Measurements from ENCODE around the gene PPP1R12B.
"Not testable (repeated sequence)": the region's sequence is repeated elsewhere in the genome, so short reads cannot be mapped to it uniquely, and the experiment has no call there.

PPP1R12B gene

GRCh38 chr1:202638019-202638700 is 289.7 kb downstream of the PPP1R12B start:
- no peak overlapping the region for H3K9ac ChIP-seq
- H3K79me2 ChIP-seq, result no peaks in the 10 kb centered on the region
- H3K4me1 ChIP-seq, result no peaks in the 10 kb centered on the region
- H2AFZ ChIP-seq, result no peak overlapping the region
- H3K4me3 ChIP-seq (ENCODE audit: low read depth, low read length), result no peak overlapping the region
- no peaks in the 10 kb centered on the region for H3K27me3 ChIP-seq (ENCODE audit: control insufficient read depth, insufficient read depth, low read length)
- no peak overlapping the region for H3K4me2 ChIP-seq (ENCODE audit: low read length)
- H3K9me3 ChIP-seq (ENCODE audit: control insufficient read depth, low read length), result no peaks in the 10 kb centered on the region
- no peaks in the 10 kb centered on the region for H3K36me3 ChIP-seq (ENCODE audit: control insufficient read depth, insufficient read depth, low read length)
- no peak overlapping the region for H3K27ac ChIP-seq
- TF ChIP-seq, protein P1, sequence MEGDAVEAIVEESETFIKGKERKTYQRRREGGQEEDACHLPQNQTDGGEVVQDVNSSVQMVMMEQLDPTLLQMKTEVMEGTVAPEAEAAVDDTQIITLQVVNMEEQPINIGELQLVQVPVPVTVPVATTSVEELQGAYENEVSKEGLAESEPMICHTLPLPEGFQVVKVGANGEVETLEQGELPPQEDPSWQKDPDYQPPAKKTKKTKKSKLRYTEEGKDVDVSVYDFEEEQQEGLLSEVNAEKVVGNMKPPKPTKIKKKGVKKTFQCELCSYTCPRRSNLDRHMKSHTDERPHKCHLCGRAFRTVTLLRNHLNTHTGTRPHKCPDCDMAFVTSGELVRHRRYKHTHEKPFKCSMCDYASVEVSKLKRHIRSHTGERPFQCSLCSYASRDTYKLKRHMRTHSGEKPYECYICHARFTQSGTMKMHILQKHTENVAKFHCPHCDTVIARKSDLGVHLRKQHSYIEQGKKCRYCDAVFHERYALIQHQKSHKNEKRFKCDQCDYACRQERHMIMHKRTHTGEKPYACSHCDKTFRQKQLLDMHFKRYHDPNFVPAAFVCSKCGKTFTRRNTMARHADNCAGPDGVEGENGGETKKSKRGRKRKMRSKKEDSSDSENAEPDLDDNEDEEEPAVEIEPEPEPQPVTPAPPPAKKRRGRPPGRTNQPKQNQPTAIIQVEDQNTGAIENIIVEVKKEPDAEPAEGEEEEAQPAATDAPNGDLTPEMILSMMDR (IDR thresholded peaks at IDR 0.05), result no peak

DNA sequence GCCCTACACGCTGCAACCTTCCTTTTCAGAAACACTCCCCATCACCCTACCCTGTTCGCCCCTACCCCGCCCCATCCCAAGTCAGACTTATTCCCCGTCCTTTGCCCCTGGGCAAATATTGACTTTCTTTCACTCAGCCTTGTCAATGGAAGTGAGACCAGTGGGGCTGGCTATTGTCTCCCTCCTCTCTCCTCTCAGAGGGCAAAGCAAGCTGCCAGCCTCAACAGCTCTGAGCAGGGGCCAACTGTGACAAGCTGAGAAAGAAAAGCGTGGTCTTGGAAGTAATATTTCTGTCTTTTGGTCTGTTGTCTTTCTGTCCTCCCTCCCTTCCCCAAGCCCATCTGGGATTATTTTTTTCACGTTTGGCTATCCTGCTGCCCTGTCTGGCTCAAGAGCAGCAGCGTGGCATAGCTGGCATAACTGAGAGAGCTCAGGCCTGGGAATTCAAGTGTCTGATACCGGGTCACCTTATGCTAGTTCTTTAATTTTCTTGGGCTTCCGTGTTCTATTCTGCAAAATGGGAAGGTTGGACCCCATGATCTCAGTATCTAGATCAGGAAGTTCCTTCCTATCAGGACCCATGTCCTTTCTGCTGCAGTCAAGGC is 290.3 kb downstream of the PPP1R12B start:
- not testable (repeated sequence) for H3K4me1 ChIP-seq; H3K27ac ChIP-seq; H3K9me3 ChIP-seq (ENCODE audit: control insufficient read depth, low read length); H3K4me3 ChIP-seq (ENCODE audit: low read depth, low read length); H3K36me3 ChIP-seq (ENCODE audit: control insufficient read depth, insufficient read depth, low read length); H3K9ac ChIP-seq; H2AFZ ChIP-seq; H3K79me2 ChIP-seq; H3K27me3 ChIP-seq (ENCODE audit: control insufficient read depth, insufficient read depth, low read length); H3K4me2 ChIP-seq (ENCODE audit: low read length)

DNA sequence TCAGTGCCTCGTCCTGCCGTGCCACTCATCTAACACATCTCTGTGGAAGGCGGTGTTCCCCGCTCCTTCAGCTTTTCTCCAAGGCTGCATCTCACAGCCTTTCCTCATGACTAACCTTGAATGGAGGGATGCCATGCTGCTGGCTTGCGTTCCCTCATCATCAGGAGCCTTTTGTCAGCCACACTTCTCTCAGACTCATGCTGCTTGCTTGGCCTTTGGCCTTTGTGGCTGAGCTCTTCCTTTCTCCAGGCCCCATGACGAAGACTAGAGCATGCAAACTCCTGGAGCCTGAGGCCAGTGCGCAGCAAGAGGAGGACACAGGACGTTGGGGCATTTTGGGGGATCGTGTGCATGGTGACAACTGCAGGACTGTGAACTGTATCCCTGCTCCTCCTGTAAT is 291.0 kb downstream of the PPP1R12B start:
- Histone ChIP-seq H3K27me3 (ENCODE audit: control insufficient read depth, insufficient read depth, low read length) (no peaks in the 10 kb centered on the region), H3K79me2 (no peaks in the 10 kb centered on the region)
- TF ChIP-seq, protein P1 (IDR thresholded peaks at IDR 0.05), result no peak

DNA sequence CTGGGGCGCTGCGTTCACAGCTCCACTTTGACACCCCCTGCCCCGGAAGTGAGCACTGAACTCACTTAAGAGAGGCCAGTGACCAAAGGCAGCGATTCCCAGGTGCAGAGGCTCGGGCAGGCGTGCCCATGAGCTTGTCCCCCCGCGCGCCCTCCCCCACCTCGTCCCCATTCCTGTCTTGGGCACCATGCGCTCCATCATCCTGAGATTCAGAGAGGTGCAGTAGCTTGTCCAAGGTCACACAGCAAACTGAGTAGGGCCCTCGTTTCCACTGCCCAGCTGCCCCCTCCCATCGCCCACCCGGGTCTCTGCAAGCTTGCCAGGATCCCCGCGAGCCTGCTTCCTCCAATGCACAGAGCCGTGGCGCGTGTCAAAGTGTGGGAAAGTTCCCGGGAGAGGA is 293.7 kb downstream of the PPP1R12B start:
- Histone ChIP-seq H3K36me3 (ENCODE audit: control insufficient read depth, insufficient read depth, low read length) (no peaks in the 10 kb centered on the region), H3K9me3 (ENCODE audit: control insufficient read depth, low read length) (no peaks in the 10 kb centered on the region), H2AFZ (no peak overlapping the region), H3K4me2 (ENCODE audit: low read length) (peak overlapping the region; percentile 39), H3K27me3 (ENCODE audit: control insufficient read depth, insufficient read depth, low read length) (no peaks in the 10 kb centered on the region), H3K27ac (no peak overlapping the region), H3K9ac (no peak overlapping the region), H3K4me1 (no peaks in the 10 kb centered on the region), H3K79me2 (no peaks in the 10 kb centered on the region), H3K4me3 (ENCODE audit: low read depth, low read length) (no peak overlapping the region)
- TF ChIP-seq, protein P1 (IDR thresholded peaks at IDR 0.05), result no peak

More for the DNA sequence above, 291.0 kb downstream of the PPP1R12B start:
- Histone ChIP-seq H2AFZ (no peak overlapping the region), H3K9me3 (ENCODE audit: control insufficient read depth, low read length) (no peaks in the 10 kb centered on the region), H3K9ac (no peak overlapping the region), H3K4me2 (ENCODE audit: low read length) (no peak overlapping the region), H3K27ac (no peak overlapping the region), H3K4me1 (no peaks in the 10 kb centered on the region), H3K36me3 (ENCODE audit: control insufficient read depth, insufficient read depth, low read length) (no peaks in the 10 kb centered on the region), H3K4me3 (ENCODE audit: low read depth, low read length) (no peak overlapping the region)

Data from parathyroid adenoma (tissue), 2 donors.